Activated T-helper 1 cell treated with anti-CD3 and anti-CD28 coated beads, Interleukin-12 subunit alpha, Interleukin-12 subunit beta, Interleukin-2, Interleukin-4 antibody, amounts not matched to agents 30 ng/mL and 10 ng/mL and 1 ng/mL, durations not matched to agents 14 hours and 24 hours and 36 hours (primary cell): Measurements from ENCODE around the gene EID3. TPM values are rescaled to one million over a fixed set of nuclear protein-coding genes. Genes with fewer than 3 reads are reported as not detected.

Experiments used
- DNase-seq: peaks from one replicate; pipeline ENCODE4 v3.0.0; 2021; ENCODE audit warnings: low spot score
- H3K27ac Mint-ChIP-seq: one replicate; pipeline ENCODE4 v1.8.0; 2021; ENCODE audit warnings: mild to moderate bottlenecking, mixed read lengths
- H3K27me3 Mint-ChIP-seq: one replicate; pipeline ENCODE4 v1.8.0; 2022; ENCODE audit warnings: mild to moderate bottlenecking, moderate library complexity, mixed read lengths; ENCODE audit not compliant: insufficient read depth
- H3K36me3 Mint-ChIP-seq: one replicate; pipeline ENCODE4 v1.8.0; 2021; ENCODE audit warnings: low read depth, mixed read lengths
- H3K4me1 Mint-ChIP-seq: one replicate; pipeline ENCODE4 v1.8.0; 2021; ENCODE audit warnings: low read depth, mixed read lengths
- H3K4me3 Mint-ChIP-seq: one replicate; pipeline ENCODE4 v1.8.0; 2021; ENCODE audit warnings: mild to moderate bottlenecking, moderate library complexity, mixed read lengths
- H3K9me3 Mint-ChIP-seq: one replicate; pipeline ENCODE4 v1.8.0; 2021; ENCODE audit warnings: mixed read lengths
- intact Hi-C: fragments of 100-400 bp; cut with micrococcal nuclease; formaldehyde crosslinking; loops from one replicate; pipeline ENCODE4 v1.15.1; 2024
- total RNA-seq: library from RNA; stranded (reverse); gene quantifications from 2 replicates; pipeline ENCODE4 v1.2.3, GENCODE V29; 2022

EID3 gene
- total RNA-seq, 1 donor from 2014 or later: 10.5 TPM

DNA sequence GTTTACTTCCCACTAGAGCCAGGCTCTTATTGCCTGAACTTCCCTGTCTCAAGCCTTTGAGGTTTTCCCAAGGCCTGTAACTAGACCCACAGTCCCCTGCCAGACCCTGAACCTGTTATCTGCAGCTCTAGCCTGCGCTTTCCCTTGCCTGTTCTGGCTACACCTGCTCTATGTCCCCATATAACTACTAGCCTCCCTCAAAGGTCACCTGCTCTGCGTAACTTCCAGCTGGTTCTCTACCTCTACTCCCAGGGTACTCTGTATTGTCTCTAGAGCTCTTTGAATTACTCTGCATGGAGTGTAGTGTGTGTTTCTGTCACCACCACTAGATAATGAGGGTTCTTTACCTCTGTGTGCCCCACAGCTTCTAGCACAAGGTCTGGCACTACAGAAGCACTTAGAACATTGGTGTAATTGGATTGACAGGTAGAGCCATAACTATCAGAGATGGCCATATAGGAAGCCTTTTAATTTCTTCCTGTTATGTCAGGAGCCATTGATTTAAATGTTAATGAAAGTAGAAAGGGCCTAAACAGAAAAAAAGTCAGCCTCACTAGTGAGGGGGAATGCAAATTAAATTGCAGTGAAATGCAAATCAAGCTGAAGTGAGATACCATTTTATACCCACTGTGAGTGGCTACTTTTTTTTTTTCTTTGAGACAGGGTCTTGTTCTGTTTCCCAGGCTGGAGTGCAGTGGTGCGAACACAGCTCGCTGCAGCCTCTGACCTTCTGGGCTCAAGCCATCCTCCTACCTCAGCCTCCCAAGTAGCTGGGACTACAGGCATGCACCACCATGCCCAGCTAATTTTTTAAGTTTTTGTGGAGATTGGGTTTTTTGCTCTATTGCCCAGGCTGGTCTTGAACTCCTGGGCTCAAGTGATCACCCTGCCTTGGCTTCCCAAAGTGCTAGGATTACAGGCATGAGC lies 47.8 kb downstream of the EID3 start:
- Mint-ChIP-seq H3K27me3 (no peaks in the 10 kb centered on the region), H3K9me3 (no peaks in the 10 kb centered on the region), H3K36me3 (peaks cover 34% of the 10 kb centered on the region), H3K4me3 (no peak overlapping the region), H3K4me1 (no peaks in the 10 kb centered on the region), H3K27ac (no peak overlapping the region)
- intact Hi-C loops: no loop called here
- DNase-seq: no peak

DNA sequence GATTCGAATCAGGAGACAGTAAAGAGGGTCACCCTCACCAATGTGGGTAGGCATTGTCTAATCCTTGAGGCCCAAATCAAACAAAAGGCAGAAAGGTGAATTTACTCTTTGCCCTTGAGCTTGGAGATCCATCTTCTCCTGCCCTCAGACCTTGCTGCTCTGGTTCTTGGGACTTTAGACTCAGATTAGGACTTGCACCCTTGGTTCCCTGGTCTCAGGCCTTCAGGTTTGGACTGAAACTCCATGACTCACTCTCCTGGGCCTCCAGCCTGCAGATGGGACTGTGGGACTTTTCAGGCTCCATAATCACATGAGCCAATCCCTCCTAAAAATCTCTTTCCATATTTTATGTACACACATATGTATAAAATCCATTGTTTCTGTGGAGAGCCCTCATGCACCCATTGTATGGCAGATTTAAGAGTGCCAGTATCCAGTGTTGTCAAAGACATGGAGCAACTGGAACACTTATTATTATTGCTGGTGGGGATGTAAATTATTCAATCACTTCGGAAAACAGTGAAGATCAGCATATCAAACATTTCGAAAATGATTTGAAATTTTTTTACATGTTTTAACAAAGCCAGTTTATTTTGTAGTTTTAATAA lies 48.7 kb downstream of the EID3 start:
- Mint-ChIP-seq H3K4me1 (no peaks in the 10 kb centered on the region), H3K36me3 (peaks cover 34% of the 10 kb centered on the region)
- no peak for DNase-seq

DNA sequence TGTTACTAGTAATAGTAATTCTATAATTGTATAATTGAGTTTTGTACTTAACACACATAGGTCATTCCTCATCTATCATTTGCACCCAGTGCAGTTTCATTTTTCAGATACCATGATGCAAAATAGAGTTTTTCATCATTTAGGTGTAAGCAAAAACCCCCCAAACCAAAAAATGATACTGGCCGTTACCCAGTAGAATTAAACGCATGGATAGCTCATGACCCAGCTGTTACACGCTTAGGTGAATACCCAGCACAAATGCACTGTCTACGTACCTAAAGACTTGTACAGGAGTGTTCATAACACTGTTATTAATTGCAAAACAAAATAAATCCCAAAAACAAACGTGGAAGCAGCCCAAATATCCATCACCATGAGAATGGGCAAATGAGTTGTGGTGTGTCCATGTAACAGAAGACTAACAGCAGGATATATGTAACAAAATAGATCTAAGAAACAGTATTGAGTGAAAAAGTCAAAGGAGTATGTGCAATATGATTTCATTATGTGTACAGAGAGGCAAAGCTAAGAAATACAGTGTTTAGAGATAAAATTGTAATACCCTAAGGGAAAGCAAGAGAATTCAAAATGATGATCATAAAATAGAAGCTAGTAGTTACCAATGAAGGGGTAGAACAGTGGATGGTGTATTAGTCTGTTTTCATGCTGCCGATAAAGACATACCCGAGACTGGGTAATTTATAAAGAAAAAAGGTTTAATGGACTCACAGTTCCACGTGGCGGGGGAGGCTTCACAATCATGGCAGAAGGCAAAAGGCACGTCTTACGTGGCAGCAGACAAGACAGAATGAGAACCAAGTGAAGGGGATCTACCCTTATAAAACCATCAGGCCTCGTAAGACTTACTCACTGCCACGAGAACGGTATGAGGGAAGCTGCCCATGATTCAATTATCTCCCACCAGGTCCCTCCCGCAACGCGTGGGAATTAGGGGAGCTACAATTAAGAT lies 49.8 kb downstream of the EID3 start:
- H3K4me3 Mint-ChIP-seq: no peak overlapping the region
- no peak overlapping the region for H3K27ac Mint-ChIP-seq
- intact Hi-C loops: no loop called here
- H3K27me3 Mint-ChIP-seq: no peaks in the 10 kb centered on the region
- H3K9me3 Mint-ChIP-seq: no peaks in the 10 kb centered on the region
- peaks cover 2% of the 10 kb centered on the region for H3K4me1 Mint-ChIP-seq
- DNase-seq: no peak
- H3K36me3 Mint-ChIP-seq: peaks cover 26% of the 10 kb centered on the region

More for the DNA sequence above, 48.7 kb downstream of the EID3 start:
- H3K27ac Mint-ChIP-seq: no peak overlapping the region
- no peaks in the 10 kb centered on the region for H3K27me3 Mint-ChIP-seq
- no peak overlapping the region for H3K4me3 Mint-ChIP-seq
- intact Hi-C loops: no loop called here
- H3K9me3 Mint-ChIP-seq: no peaks in the 10 kb centered on the region

DNA sequence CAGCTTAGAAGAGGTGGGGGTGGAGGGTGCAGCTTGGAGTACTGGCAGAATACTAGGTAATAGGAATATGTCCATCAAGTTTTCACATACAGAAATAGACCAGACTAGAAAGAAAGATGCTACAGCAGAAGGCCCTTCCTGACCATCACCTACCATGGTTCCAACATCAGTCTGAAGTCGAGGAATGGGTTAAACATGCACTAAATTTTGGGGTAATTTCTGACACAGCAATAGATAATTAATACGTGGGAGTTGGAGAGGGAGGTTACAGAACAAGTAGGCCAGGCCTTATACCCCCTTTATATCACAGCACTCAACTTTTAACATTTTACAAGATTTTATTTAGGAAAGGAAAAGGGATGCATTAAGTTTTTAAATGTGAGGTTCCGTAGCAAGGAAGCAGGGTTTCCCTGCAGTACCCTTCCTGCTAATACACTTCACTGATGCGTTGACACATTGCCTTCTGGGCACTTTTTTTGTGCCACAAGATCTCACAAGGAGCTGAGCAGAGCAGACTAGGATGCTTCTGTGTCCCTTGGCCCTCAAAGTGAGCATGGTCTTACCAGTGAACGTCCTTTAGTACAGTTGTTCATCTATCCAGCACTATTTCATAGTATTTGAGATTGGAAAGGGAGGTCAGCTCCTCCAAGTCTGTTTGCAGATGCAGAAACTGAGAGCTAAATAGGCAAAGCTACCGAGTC lies 50.8 kb downstream of the EID3 start:
- H3K27ac Mint-ChIP-seq: no peak overlapping the region
- no peaks in the 10 kb centered on the region for H3K9me3 Mint-ChIP-seq
- no peak overlapping the region for H3K4me3 Mint-ChIP-seq
- H3K27me3 Mint-ChIP-seq: no peaks in the 10 kb centered on the region
- no peak for DNase-seq
- H3K4me1 Mint-ChIP-seq: peaks cover 7% of the 10 kb centered on the region
- H3K36me3 Mint-ChIP-seq: peaks cover 20% of the 10 kb centered on the region
- intact Hi-C loops: no loop called here

Other genes starting within 250 kb of the EID3 start
- 8.5 and 8.9 TPM in 2 replicates for gene HCFC2, start 239.2 kb upstream of the EID3 start, total RNA-seq
- gene NFYB, start 165.5 kb upstream of the EID3 start, total RNA-seq: 25.0 and 25.2 TPM in 2 replicates
- gene TXNRD1, start 88.0 kb upstream of the EID3 start, total RNA-seq: 93.3 and 103 TPM in 2 replicates
- gene CHST11, start 153.2 kb downstream of the EID3 start, total RNA-seq: 69.8 and 70.7 TPM in 2 replicates